GM23338 (cell line): Measurements from ENCODE around the gene SEMA6D. TPM values are rescaled to one million over a fixed set of nuclear protein-coding genes. Genes with fewer than 3 reads are reported as not detected.

Experiments
- ATAC-seq: fragments of 200-7000 bp; cut with Tn5 transposase; 3 replicates; pipeline ENCODE4 v1.9.1; 2020
- DNase-seq: peaks from one replicate; pipeline ENCODE4 v3.0.0-alpha.2; 2015; ENCODE audit warnings: low spot score
- H2AFZ ChIP-seq: fragments of 200-600 bp; sonication (generic); 2 replicates; pipeline ENCODE4 v1.8.0; 2016; ENCODE audit warnings: antibody characterized with exemption, mild to moderate bottlenecking, moderate library complexity
- H3F3A ChIP-seq: fragments of 200-600 bp; sonication (generic); replicated peaks from 2 replicates; pipeline ENCODE4 v1.8.0; 2017; ENCODE audit warnings: antibody characterized with exemption, mixed run types, low read depth
- H3K27ac ChIP-seq: fragments of 200-600 bp; sonication (generic); 2 replicates; pipeline ENCODE4 v1.6.1; 2016; ENCODE audit warnings: low read depth
- H3K27me3 ChIP-seq: fragments of 200-600 bp; sonication (generic); 2 replicates; pipeline ENCODE4 v1.8.0; 2016; ENCODE audit warnings: mild to moderate bottlenecking, mixed run types, moderate library complexity; ENCODE audit not compliant: insufficient read depth
- H3K36me3 ChIP-seq: fragments of 200-600 bp; sonication (generic); 2 replicates; pipeline ENCODE4 v1.8.0; 2016; ENCODE audit warnings: mild to moderate bottlenecking; ENCODE audit not compliant: insufficient read depth
- H3K4me1 ChIP-seq: fragments of 200-600 bp; sonication (generic); 2 replicates; pipeline ENCODE4 v1.8.0; 2016; ENCODE audit warnings: mild to moderate bottlenecking, moderate library complexity; ENCODE audit not compliant: insufficient read depth
- H3K4me2 ChIP-seq: fragments of 200-600 bp; sonication (generic); 2 replicates; pipeline ENCODE4 v1.7.1; 2017; ENCODE audit warnings: mixed run types
- H3K4me3 ChIP-seq: fragments of 200-600 bp; sonication (generic); 2 replicates; pipeline ENCODE4 v1.6.1; 2016; ENCODE audit warnings: mixed run types
- H3K79me2 ChIP-seq: fragments of 200-600 bp; sonication (generic); replicated peaks from 2 replicates; pipeline ENCODE4 v1.8.0; 2017; ENCODE audit warnings: mild to moderate bottlenecking; ENCODE audit not compliant: insufficient read depth
- H3K9me2 ChIP-seq: fragments of 200-600 bp; sonication (generic); 2 replicates; pipeline ENCODE4 v1.8.0; 2017; ENCODE audit not compliant: insufficient read depth
- H4K20me1 ChIP-seq: fragments of 200-600 bp; sonication (generic); replicated peaks from 2 replicates; pipeline ENCODE4 v1.8.0; 2017; ENCODE audit warnings: mild to moderate bottlenecking; ENCODE audit not compliant: insufficient read depth
- H3K27ac Mint-ChIP-seq: 2 replicates; pipeline ENCODE4 v1.8.0; 2020; ENCODE audit warnings: inconsistent platforms, mild to moderate bottlenecking, moderate library complexity, mixed read lengths
- H3K27me3 Mint-ChIP-seq: 3 replicates; pipeline ENCODE4 v1.8.0; 2022; ENCODE audit warnings: low read depth, mild to moderate bottlenecking, moderate library complexity, mixed read lengths, inconsistent platforms; ENCODE audit not compliant: insufficient read depth, poor library complexity
- H3K36me3 Mint-ChIP-seq: 3 replicates; pipeline ENCODE4 v1.8.0; 2021; ENCODE audit warnings: low read depth, mild to moderate bottlenecking, inconsistent platforms, moderate library complexity, mixed read lengths
- H3K4me1 Mint-ChIP-seq: 3 replicates; pipeline ENCODE4 v1.8.0; 2020; ENCODE audit warnings: mild to moderate bottlenecking, inconsistent platforms, mixed read lengths
- H3K4me3 Mint-ChIP-seq: 3 replicates; pipeline ENCODE4 v1.8.0; 2021; ENCODE audit warnings: moderate library complexity, mild to moderate bottlenecking, inconsistent platforms, mixed read lengths
- H3K9me3 Mint-ChIP-seq: 3 replicates; pipeline ENCODE4 v1.8.0; 2020; ENCODE audit warnings: moderate library complexity, mild to moderate bottlenecking, inconsistent platforms, mixed read lengths
- JUNB ChIP-seq: IDR thresholded peaks from one replicate; pipeline ENCODE4 v1.6.1; 2016; ENCODE audit warnings: antibody characterized with exemption; ENCODE audit not compliant: unreplicated experiment
- NANOG ChIP-seq: IDR thresholded peaks from 2 replicates; pipeline ENCODE4 v1.6.1; 2016; ENCODE audit warnings: antibody characterized with exemption, borderline replicate concordance
- POLR2AphosphoS5 ChIP-seq: IDR thresholded peaks from 2 replicates; pipeline ENCODE4 v1.6.1; 2016; ENCODE audit warnings: antibody characterized with exemption, low read depth
- STAT1 ChIP-seq: IDR thresholded peaks from one replicate; pipeline ENCODE4 v1.6.1; 2016; ENCODE audit warnings: antibody characterized with exemption; ENCODE audit not compliant: unreplicated experiment
- ZNF114 ChIP-seq: fragments of 250-450 bp; sonication (Bioruptor Pico); IDR thresholded peaks from 2 replicates; pipeline ENCODE4 v1.5.0; 2020; ENCODE audit warnings: mild to moderate bottlenecking, moderate library complexity
- ZNF331 ChIP-seq: fragments of 250-450 bp; sonication (Bioruptor Pico); IDR thresholded peaks from 2 replicates; pipeline ENCODE4 v1.5.0; 2020; ENCODE audit warnings: low read depth, mild to moderate bottlenecking, moderate library complexity
- ZNF462 ChIP-seq: fragments of 250-450 bp; sonication (Bioruptor Pico); IDR thresholded peaks from 2 replicates; pipeline ENCODE4 v1.5.0; 2020; ENCODE audit warnings: mild to moderate bottlenecking, moderate library complexity
- polyA plus RNA-seq: library from polyadenylated mRNA; unstranded; fragments of >200 nt; fragmentation: Nextera tagmentation; extraction: Ambion mirVana; gene quantifications from 2 replicates; pipeline ENCODE4 v1.2.1, GENCODE V29; 2016
- total RNA-seq: library from RNA; depleted of rRNA; stranded (reverse); fragments of >200 nt; shearing (Covaris generic); gene quantifications from 2 replicates; pipeline ENCODE4 v1.2.3, GENCODE V29; 2014
- TF ChIP-seq, protein P1 (sequence below): IDR thresholded peaks from 2 replicates; pipeline ENCODE4 v1.6.1; 2016; ENCODE audit warnings: antibody characterized with exemption
- TF ChIP-seq, protein P2 (sequence below), 2 experiments: fragments of 200-600 bp in 1 of 2; sonication (generic) in 1 of 2; conservative IDR thresholded peaks; 2 replicates each; pipeline versions ENCODE4 v1.5.1 to v1.6.1; 2016 to 2017; ENCODE audit warnings: antibody characterized with exemption in 2 of 2, low read depth in 2 of 2, mild to moderate bottlenecking in 2 of 2, moderate library complexity in 1 of 2

The SEMA6D gene
- total and polyA plus RNA-seq, 2 experiments from 2014 or later: 0.37 to 0.97 TPM

GRCh38 chr15:47754312-47754711 is 37.0 kb downstream of the SEMA6D start:
- peaks cover 16% of the 10 kb centered on the region for H3K9me2 ChIP-seq
- no peaks in the 10 kb centered on the region for H3F3A ChIP-seq
- no peaks in the 10 kb centered on the region for H3K79me2 ChIP-seq
- H4K20me1 ChIP-seq: no peaks in the 10 kb centered on the region
- H3K4me3 ChIP-seq: no peak overlapping the region
- DNase-seq (no peak), ATAC-seq (no peak)
- H3K36me3 ChIP-seq: 0 out of 2 replicates have a peak, but pooled peaks cover 13% of the 10 kb centered on the region
- no peak overlapping the region for H2AFZ ChIP-seq
- peaks cover 2% of the 10 kb centered on the region for H3K27me3 Mint-ChIP-seq
- H3K4me1 ChIP-seq: 0 out of 2 replicates have a peak, but pooled peaks cover 6% of the 10 kb centered on the region
- peaks cover 34% of the 10 kb centered on the region for H3K9me3 Mint-ChIP-seq
- peaks cover 7% of the 10 kb centered on the region for H3K4me1 Mint-ChIP-seq
- H3K27ac ChIP-seq: no peak overlapping the region
- no peak for TF ChIP-seq NANOG
- no peak for TF ChIP-seq STAT1
- no peak for TF ChIP-seq JUNB
- no peak for TF ChIP-seq ZNF331 (CRISPR knock-in tag)
- no peak for TF ChIP-seq ZNF462 (CRISPR knock-in tag)
- TF ChIP-seq, protein P1, sequence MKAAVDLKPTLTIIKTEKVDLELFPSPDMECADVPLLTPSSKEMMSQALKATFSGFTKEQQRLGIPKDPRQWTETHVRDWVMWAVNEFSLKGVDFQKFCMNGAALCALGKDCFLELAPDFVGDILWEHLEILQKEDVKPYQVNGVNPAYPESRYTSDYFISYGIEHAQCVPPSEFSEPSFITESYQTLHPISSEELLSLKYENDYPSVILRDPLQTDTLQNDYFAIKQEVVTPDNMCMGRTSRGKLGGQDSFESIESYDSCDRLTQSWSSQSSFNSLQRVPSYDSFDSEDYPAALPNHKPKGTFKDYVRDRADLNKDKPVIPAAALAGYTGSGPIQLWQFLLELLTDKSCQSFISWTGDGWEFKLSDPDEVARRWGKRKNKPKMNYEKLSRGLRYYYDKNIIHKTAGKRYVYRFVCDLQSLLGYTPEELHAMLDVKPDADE: no peak
- TF ChIP-seq POLR2AphosphoS5: no peak
- TF ChIP-seq, protein P2, sequence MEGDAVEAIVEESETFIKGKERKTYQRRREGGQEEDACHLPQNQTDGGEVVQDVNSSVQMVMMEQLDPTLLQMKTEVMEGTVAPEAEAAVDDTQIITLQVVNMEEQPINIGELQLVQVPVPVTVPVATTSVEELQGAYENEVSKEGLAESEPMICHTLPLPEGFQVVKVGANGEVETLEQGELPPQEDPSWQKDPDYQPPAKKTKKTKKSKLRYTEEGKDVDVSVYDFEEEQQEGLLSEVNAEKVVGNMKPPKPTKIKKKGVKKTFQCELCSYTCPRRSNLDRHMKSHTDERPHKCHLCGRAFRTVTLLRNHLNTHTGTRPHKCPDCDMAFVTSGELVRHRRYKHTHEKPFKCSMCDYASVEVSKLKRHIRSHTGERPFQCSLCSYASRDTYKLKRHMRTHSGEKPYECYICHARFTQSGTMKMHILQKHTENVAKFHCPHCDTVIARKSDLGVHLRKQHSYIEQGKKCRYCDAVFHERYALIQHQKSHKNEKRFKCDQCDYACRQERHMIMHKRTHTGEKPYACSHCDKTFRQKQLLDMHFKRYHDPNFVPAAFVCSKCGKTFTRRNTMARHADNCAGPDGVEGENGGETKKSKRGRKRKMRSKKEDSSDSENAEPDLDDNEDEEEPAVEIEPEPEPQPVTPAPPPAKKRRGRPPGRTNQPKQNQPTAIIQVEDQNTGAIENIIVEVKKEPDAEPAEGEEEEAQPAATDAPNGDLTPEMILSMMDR (conservative IDR thresholded peaks at IDR 0.05; ENCODE audit: low read depth in 2 of 2): no peak
- no peak for TF ChIP-seq ZNF114
- peaks cover 16% of the 10 kb centered on the region for H3K36me3 Mint-ChIP-seq
- no peak overlapping the region for H3K27ac Mint-ChIP-seq
- no peaks in the 10 kb centered on the region for H3K27me3 ChIP-seq
- H3K4me3 Mint-ChIP-seq: no peak overlapping the region
- H3K4me2 ChIP-seq: no peak overlapping the region
